H1 (cell line): ENCODE data around the gene SYNPR. TPM values are rescaled to one million over a fixed set of nuclear protein-coding genes. Genes with fewer than 3 reads are reported as not detected.

Experiments used
- CTCF ChIA-PET: fragments of 300-600 bp; sonication (Branson Sonifier 250); formaldehyde crosslinking; loops from one replicate; lab custom pipeline; 2021; ENCODE audit not compliant: partially characterized antibody; lab: Charles Lee
- POLR2A ChIA-PET: fragments of 300-600 bp; sonication (Branson Sonifier 250); formaldehyde crosslinking; loops from one replicate; lab custom pipeline; 2021; ENCODE audit warnings: inconsistent platforms; ENCODE audit not compliant: partially characterized antibody; lab: Charles Lee
- DNase-seq, 2 experiments: peaks; one replicate each; pipeline versions ENCODE4 v3.0.0 to v3.0.0-alpha.2; 2010 to 2022; ENCODE audit warnings: low spot score in 2 of 2, low read depth in 1 of 2, mixed read lengths in 1 of 2
- FAIRE-seq: peaks from 2 replicates; lab custom pipeline; 2011; peaks lifted over from hg19 to GRCh38; lab: Jason Lieb, UNC
- H2AFZ ChIP-seq: 2 replicates; pipeline ENCODE4 v1.8.1; 2012; ENCODE audit warnings: low read length, inconsistent platforms
- H2AK5ac ChIP-seq: 2 replicates; pipeline ENCODE4 v1.6.1; 2013; ENCODE audit warnings: low read depth, low read length
- H2BK120ac ChIP-seq: replicated peaks from 2 replicates; pipeline ENCODE3; 2013; ENCODE audit warnings: low read depth, low read length, inconsistent platforms
- H2BK12ac ChIP-seq: 2 replicates; pipeline ENCODE4 v1.6.1; 2013; ENCODE audit warnings: low read depth, low read length
- H2BK15ac ChIP-seq: 2 replicates; pipeline ENCODE4 v1.6.1; 2013; ENCODE audit warnings: low read length
- H2BK20ac ChIP-seq: 2 replicates; pipeline ENCODE4 v1.6.1; 2013; ENCODE audit warnings: low read length
- H2BK5ac ChIP-seq: 2 replicates; pipeline ENCODE4 v1.6.1; 2013; ENCODE audit warnings: low read depth, low read length
- H3K14ac ChIP-seq: 2 replicates; pipeline ENCODE4 v1.6.1; 2013; ENCODE audit warnings: inconsistent platforms; ENCODE audit not compliant: insufficient read length
- H3K18ac ChIP-seq: 2 replicates; pipeline ENCODE4 v1.6.1; 2013; ENCODE audit warnings: low read length; ENCODE audit errors: extremely low read depth
- H3K23ac ChIP-seq: 2 replicates; pipeline ENCODE4 v1.6.1; 2013; ENCODE audit warnings: inconsistent platforms; ENCODE audit not compliant: insufficient read length
- H3K23me2 ChIP-seq: 2 replicates; pipeline ENCODE4 v1.6.1; 2013; ENCODE audit warnings: low read depth, low read length
- H3K27ac ChIP-seq: 2 replicates; pipeline ENCODE4 v1.6.1; 2011; ENCODE audit warnings: low read depth, low read length, inconsistent platforms
- H3K27me3 ChIP-seq, 4 experiments: replicated peaks in 1 of 4; 1 replicate in 1 of 4; 2 replicates in 3 of 4; pipeline versions ENCODE4 v1.6.1 to v1.8.1; 2011 to 2013; ENCODE audit warnings: low read length in 3 of 4, mild to moderate bottlenecking in 3 of 4, inconsistent platforms in 2 of 4, mixed read lengths in 2 of 4, moderate library complexity in 1 of 4; ENCODE audit not compliant: control insufficient read depth in 3 of 4, insufficient read depth in 3 of 4; ENCODE audit errors: extremely low read depth in 1 of 4
- H3K36me3 ChIP-seq, 4 experiments: 2 replicates each; pipeline versions ENCODE4 v1.6.1 to v1.8.1; 2011 to 2013; ENCODE audit warnings: mild to moderate bottlenecking in 4 of 4, low read length in 3 of 4, moderate library complexity in 2 of 4, control low read depth in 1 of 4, inconsistent platforms in 1 of 4; ENCODE audit not compliant: insufficient read depth in 4 of 4, control insufficient read depth in 2 of 4
- H3K4ac ChIP-seq: replicated peaks from 2 replicates; pipeline ENCODE3; 2013; ENCODE audit warnings: low read length, low read depth, mixed read lengths, inconsistent platforms; ENCODE audit not compliant: insufficient read length
- H3K4me1 ChIP-seq, 4 experiments: replicated peaks in 1 of 4; 1 replicate in 1 of 4; 2 replicates in 3 of 4; pipeline versions ENCODE4 v1.6.1 to v1.8.1; 2011 to 2013; ENCODE audit warnings: low read length in 3 of 4, inconsistent platforms in 2 of 4, mixed read lengths in 1 of 4; ENCODE audit not compliant: insufficient read depth in 4 of 4, control insufficient read depth in 3 of 4
- H3K4me2 ChIP-seq, 2 experiments: 2 replicates each; pipeline versions ENCODE4 v1.6.1 to v1.8.1; 2011 to 2013; ENCODE audit warnings: low read depth in 2 of 2, low read length in 2 of 2, control low read depth in 1 of 2, inconsistent platforms in 1 of 2, mild to moderate bottlenecking in 1 of 2; ENCODE audit not compliant: insufficient read depth in 1 of 2
- H3K4me3 ChIP-seq, 4 experiments: fragments of 200-600, 300-600 bp in 1 of 4; sonication (generic), shearing (Covaris generic), sonication (Bioruptor Twin) in 1 of 4; 2 replicates each; pipeline versions ENCODE4 v1.5.1 to v1.8.1; 2011 to 2016; ENCODE audit warnings: low read length in 4 of 4, low read depth in 3 of 4, control low read depth in 2 of 4, inconsistent platforms in 2 of 4, mild to moderate bottlenecking in 2 of 4, mixed read lengths in 1 of 4, moderate library complexity in 1 of 4; ENCODE audit not compliant: insufficient read depth in 2 of 4; ENCODE audit errors: extremely low read depth in 1 of 4
- H3K56ac ChIP-seq: replicated peaks from 2 replicates; pipeline ENCODE3; 2013; ENCODE audit warnings: low read depth, mild to moderate bottlenecking, mixed read lengths, low read length, inconsistent platforms; ENCODE audit not compliant: insufficient read length
- H3K79me1 ChIP-seq: 2 replicates; pipeline ENCODE4 v1.6.1; 2013; ENCODE audit warnings: low read depth, low read length, control low read depth
- H3K79me2 ChIP-seq, 2 experiments: 2 replicates each; pipeline versions ENCODE4 v1.6.1 to v1.8.1; 2012 to 2013; ENCODE audit warnings: low read length in 2 of 2, mild to moderate bottlenecking in 2 of 2, inconsistent platforms in 1 of 2; ENCODE audit not compliant: insufficient read depth in 2 of 2, control insufficient read depth in 1 of 2
- H3K9ac ChIP-seq, 4 experiments: replicated peaks in 1 of 4; 1 replicate in 1 of 4; 2 replicates in 3 of 4; pipeline versions ENCODE4 v1.6.1 to v1.8.1; 2011 to 2013; ENCODE audit warnings: low read depth in 3 of 4, low read length in 3 of 4, control low read depth in 2 of 4, mild to moderate bottlenecking in 2 of 4, moderate library complexity in 2 of 4, inconsistent platforms in 1 of 4; ENCODE audit errors: extremely low read depth in 1 of 4
- H3K9me3 ChIP-seq, 2 experiments: 2 replicates each; pipeline versions ENCODE4 v1.6.1 to v1.8.1; 2012 to 2013; ENCODE audit warnings: mild to moderate bottlenecking in 2 of 2, moderate library complexity in 2 of 2, control low read depth in 1 of 2, inconsistent platforms in 1 of 2, low read depth in 1 of 2, low read length in 1 of 2, mixed read lengths in 1 of 2; ENCODE audit not compliant: insufficient read depth in 2 of 2
- H4K20me1 ChIP-seq, 2 experiments: replicated peaks in 1 of 2; 2 replicates each; pipeline versions ENCODE3 to v1.8.1; 2011 to 2013; ENCODE audit warnings: inconsistent platforms in 2 of 2, low read length in 2 of 2, mild to moderate bottlenecking in 1 of 2; ENCODE audit not compliant: insufficient read depth in 2 of 2, control insufficient read depth in 1 of 2
- H4K5ac ChIP-seq: 2 replicates; pipeline ENCODE4 v1.6.1; 2013; ENCODE audit warnings: low read length, low read depth, mixed read lengths, inconsistent platforms; ENCODE audit not compliant: insufficient read length
- H4K8ac ChIP-seq: 2 replicates; pipeline ENCODE4 v1.8.0; 2013; ENCODE audit warnings: mild to moderate bottlenecking, moderate library complexity, low read length, inconsistent platforms; ENCODE audit not compliant: insufficient read depth; ENCODE audit errors: extremely low read depth
- H4K91ac ChIP-seq: replicated peaks from 2 replicates; pipeline ENCODE3; 2013; ENCODE audit warnings: low read length, mixed read lengths, inconsistent platforms; ENCODE audit not compliant: insufficient read length
- ASH2L ChIP-seq: fragments of 200-600, 300-600 bp; sonication (generic); IDR thresholded peaks from one replicate; pipeline ENCODE4 v1.7.1; 2017; ENCODE audit warnings: low read length
- CHD2 ChIP-seq: IDR thresholded peaks from 2 replicates; pipeline ENCODE4 v1.6.1; 2012; ENCODE audit warnings: low read length, improper control_type of control experiment
- CREB1 ChIP-seq: IDR thresholded peaks from 2 replicates; pipeline ENCODE4 v1.6.1; 2012; ENCODE audit warnings: inconsistent platforms
- HDAC6 ChIP-seq: IDR thresholded peaks from one replicate; pipeline ENCODE4 v1.7.1; 2012; ENCODE audit warnings: low read depth, mild to moderate bottlenecking, inconsistent platforms, low read length, moderate library complexity
- MAX ChIP-seq: IDR thresholded peaks from 2 replicates; pipeline ENCODE4 v1.6.1; 2012; ENCODE audit warnings: inconsistent platforms
- RBBP5 ChIP-seq: IDR thresholded peaks from 2 replicates; pipeline ENCODE4 v1.7.1; 2012; ENCODE audit warnings: low read depth, mild to moderate bottlenecking, inconsistent platforms, low read length, moderate library complexity, borderline replicate concordance
- SRF ChIP-seq: IDR thresholded peaks from 2 replicates; pipeline ENCODE4 v1.6.1; 2011; ENCODE audit warnings: mild to moderate bottlenecking, low read depth, low read length, moderate library complexity
- ZNF274 ChIP-seq: IDR thresholded peaks from 2 replicates; pipeline ENCODE4 v1.7.0; 2012; ENCODE audit warnings: low read length, borderline replicate concordance; ENCODE audit errors: extremely low read depth
- WGBS, 2 experiments: shearing (Covaris generic) in 1 of 2; methylation state at CpG; one replicate each; pipeline versions ENCODE4 v1.1.6 to v1.1.7; 2013 to 2015; ENCODE audit warnings: low lambda C conversion rate in 2 of 2, mixed read lengths in 2 of 2, inconsistent platforms in 1 of 2, low coverage in 1 of 2, missing lambda C conversion rate in 1 of 2; ENCODE audit not compliant: insufficient replicate concordance in 2 of 2, insufficient coverage in 1 of 2, insufficient read length in 1 of 2; ENCODE audit errors: extremely low coverage in 1 of 2, missing lambda C conversion rate in 1 of 2; 5-methylcytosine and 5-hydroxymethylcytosine counted together
- polyA plus RNA-seq, 7 experiments: library from polyadenylated mRNA; depleted of rRNA in 3 of 7; stranded (reverse) in 5 of 7; unstranded in 2 of 7; fragments of >200 nt in 5 of 7; fragments of 200-250 nt in 2 of 7; gene quantifications; 1 replicate in 5 of 7; 2 replicates in 1 of 7; 4 replicates in 1 of 7; pipeline versions ENCODE4 v1.2.1 to v1.2.3, GENCODE V29; 2011 to 2013; ENCODE audit warnings: missing spikeins in 2 of 7, mixed read lengths in 2 of 7
- total RNA-seq: library from RNA; stranded (reverse); fragmentation: NEBNext Ultra II Directional; extraction: Animal tissue kit (Norgen Biotek cat#: 25700); gene quantifications from 2 replicates; pipeline ENCODE4 v1.2.1, GENCODE V29; 2021

Gene SYNPR
- total and polyA plus RNA-seq, 2 of the 8 experiments (the other 6 are each of a cell fraction or from before 2014, with no cell fraction given) = 0.39 to 0.99 TPM

- H2BK120ac ChIP-seq = no peak overlapping the region
- H3K4ac ChIP-seq = no peak overlapping the region
- H2AFZ ChIP-seq = no peak overlapping the region
- POLR2A ChIA-PET = no interaction called here
- no peak overlapping the region for H2BK20ac ChIP-seq
- FAIRE-seq (no peak), DNase-seq (no peak)
- no peak overlapping the region for H3K4me2 ChIP-seq
- 78% methylated on average over 4 of the region's 4 CpGs; no CpG with 5 or more reads in 1 of the 2 experiments for WGBS, 2 experiments
- no peak overlapping the region for H2BK15ac ChIP-seq
- H3K23ac ChIP-seq = no peak overlapping the region
- no peak overlapping the region for H2BK12ac ChIP-seq
- no peaks in the 10 kb centered on the region for H3K4me1 ChIP-seq
- no peaks in the 10 kb centered on the region for H3K27me3 ChIP-seq
- H3K18ac ChIP-seq = no peak overlapping the region
- no peaks in the 10 kb centered on the region for H4K20me1 ChIP-seq
- no peaks in the 10 kb centered on the region; the same call in 1 of the 2 replicates for H3K23me2 ChIP-seq
- no peak overlapping the region for H2BK5ac ChIP-seq
- H3K56ac ChIP-seq = no peak overlapping the region
- no peak overlapping the region for H2AK5ac ChIP-seq
- H3K27ac ChIP-seq = no peak overlapping the region
- no peaks in the 10 kb centered on the region for H3K9me3 ChIP-seq
- H3K9ac ChIP-seq = no peak overlapping the region
- no peaks in the 10 kb centered on the region for H3K79me1 ChIP-seq
- H4K8ac ChIP-seq = no peak overlapping the region
- H3K14ac ChIP-seq = no peak overlapping the region
- CTCF ChIA-PET = no interaction called here
- no peak overlapping the region for H3K4me3 ChIP-seq
- no peaks in the 10 kb centered on the region for H3K36me3 ChIP-seq
- no peak overlapping the region for H4K5ac ChIP-seq
- no peaks in the 10 kb centered on the region for H3K79me2 ChIP-seq
- H4K91ac ChIP-seq = no peak overlapping the region
- no peak for TF ChIP-seq ASH2L
- no peak for TF ChIP-seq MAX
- TF ChIP-seq CREB1 = no peak
- no peak for TF ChIP-seq RBBP5
- TF ChIP-seq SRF = no peak
- TF ChIP-seq HDAC6 = no peak
- no peak for TF ChIP-seq ZNF274
- no peak for TF ChIP-seq CHD2
Measured at GRCh38 chr3:63654211-63654610, 376.1 kb downstream of the SYNPR start.
